SIG-M5 (cell line): ENCODE measurements around the gene CCR4.
"Not testable (repeated sequence)": the region's sequence is repeated elsewhere in the genome, so short reads cannot be mapped to it uniquely, and the experiment has no call there.

ENCODE experiments used
- DNase-seq: peaks from one replicate; lab custom pipeline; 2025; lab: John Stamatoyannopoulos, UW

Gene CCR4

GRCh38 chr3:32952369-32953077 is 1.1 kb downstream of the CCR4 start:
- DNase-seq = no peak

GRCh38 chr3:32954506-32954905 is 3.1 kb downstream of the CCR4 start:
- DNase-seq = no peak

GRCh38 chr3:32956750-32957570 is 5.5 kb downstream of the CCR4 start:
- DNase-seq = no peak

- no peak for DNase-seq
Observed at GRCh38 chr3:32958509-32958908, 7.1 kb downstream of the CCR4 start.

- no peak for DNase-seq
Observed at GRCh38 chr3:32959371-32959770, 7.9 kb downstream of the CCR4 start.

GRCh38 chr3:32960404-32961170 is 9.1 kb downstream of the CCR4 start:
- no peak for DNase-seq

GRCh38 chr3:32961189-32961715 is 9.8 kb downstream of the CCR4 start:
- no peak for DNase-seq

GRCh38 chr3:32963871-32964270 is 12.4 kb downstream of the CCR4 start:
- DNase-seq = no peak

- DNase-seq = not testable (repeated sequence)
Observed at GRCh38 chr3:32964781-32965180, 13.3 kb downstream of the CCR4 start.

GRCh38 chr3:32965617-32966213 is 14.3 kb downstream of the CCR4 start:
- DNase-seq = not testable (repeated sequence)

- DNase-seq = not testable (repeated sequence)
Observed at GRCh38 chr3:32966627-32967026, 15.2 kb downstream of the CCR4 start.

GRCh38 chr3:32968166-32968919 is 16.9 kb downstream of the CCR4 start:
- DNase-seq = no peak

- no peak for DNase-seq
Observed at GRCh38 chr3:32968920-32969389, 17.5 kb downstream of the CCR4 start.

GRCh38 chr3:32969656-32970055 is 18.2 kb downstream of the CCR4 start:
- no peak for DNase-seq

GRCh38 chr3:32971291-32971690 is 19.8 kb downstream of the CCR4 start:
- not testable (repeated sequence) for DNase-seq

- no peak for DNase-seq
Observed at GRCh38 chr3:32972482-32973146, 21.2 kb downstream of the CCR4 start.

GRCh38 chr3:32973982-32974381 is 22.5 kb downstream of the CCR4 start:
- no peak for DNase-seq

GRCh38 chr3:32975891-32976595 is 24.6 kb downstream of the CCR4 start:
- DNase-seq = no peak

GRCh38 chr3:32977861-32978260 is 26.4 kb downstream of the CCR4 start:
- DNase-seq = no peak

GRCh38 chr3:32978331-32978730 is 26.9 kb downstream of the CCR4 start:
- no peak for DNase-seq
